Activated CD4-positive, CD25-positive, alpha-beta regulatory T cell treated with anti-CD3 and anti-CD28 coated beads, Interleukin-2, amount 50 U/mL, for 72 hours (primary cell): ENCODE data around the gene PSMG2.
A peak's percentile ranks its signal among the peaks of the same experiment; 100 is the strongest.
"Not testable (repeated sequence)": the region's sequence is repeated elsewhere in the genome, so short reads cannot be mapped to it uniquely, and the experiment has no call there.

Experiments used
- DNase-seq: peaks from one replicate; pipeline ENCODE4 v3.0.0; 2021

Gene PSMG2

DNA sequence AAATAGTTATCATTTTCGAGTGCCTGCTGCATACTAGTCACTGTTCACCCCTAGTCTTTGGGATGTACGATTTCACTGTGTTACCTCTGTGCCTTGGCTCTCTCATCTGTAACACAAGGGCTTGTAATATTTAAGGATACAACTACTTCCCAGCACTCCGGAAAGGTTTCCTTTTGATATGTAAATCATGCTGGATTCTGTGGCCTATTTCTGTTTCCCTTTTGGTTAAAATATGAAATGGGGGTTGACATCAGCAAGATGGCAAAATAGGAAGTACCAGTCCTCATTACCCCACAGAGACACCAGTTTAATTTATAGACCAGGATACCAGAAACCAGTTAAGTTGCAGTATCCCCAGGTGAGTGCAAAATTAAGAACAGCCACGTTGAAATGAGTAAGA, 23.5 kb downstream of the PSMG2 start:
- no peak for DNase-seq

DNA sequence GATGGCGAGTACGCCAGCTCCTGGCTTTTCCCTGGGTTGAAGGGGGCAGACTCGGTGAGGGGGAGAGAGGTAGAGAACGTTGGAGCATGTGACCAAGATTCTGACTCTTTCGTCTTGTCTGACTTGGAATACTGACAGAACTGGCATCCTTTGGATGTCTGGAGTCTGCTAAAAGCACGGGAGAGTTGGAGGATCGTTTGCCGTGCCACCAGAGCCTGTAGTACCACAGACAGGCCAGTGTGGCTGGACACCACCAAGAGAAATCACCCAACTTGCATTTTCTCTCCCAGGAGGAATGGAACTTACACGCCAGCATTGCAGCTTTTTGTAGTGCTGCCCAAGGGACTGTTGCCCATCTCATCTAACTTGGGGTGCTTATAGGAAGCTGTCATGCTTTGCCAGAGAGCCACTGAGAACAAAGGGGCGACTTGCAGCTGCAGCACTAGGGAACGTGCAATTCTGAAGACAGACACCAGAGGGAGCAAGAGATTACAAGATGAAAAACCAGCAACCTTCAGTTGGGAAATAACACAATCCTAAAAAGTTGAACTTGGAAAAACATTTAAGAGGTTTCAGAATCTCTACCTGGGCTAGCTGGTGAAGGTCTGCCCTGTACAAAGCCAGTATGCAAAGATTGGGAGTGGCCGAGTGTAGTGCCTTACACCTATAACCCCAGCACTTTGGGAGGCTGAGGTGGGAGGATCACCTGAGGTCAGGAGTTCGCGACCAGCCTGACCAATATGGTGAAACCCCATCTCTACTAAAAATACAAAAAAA, 24.1 kb downstream of the PSMG2 start:
- DNase-seq: peak; percentile 50

DNA sequence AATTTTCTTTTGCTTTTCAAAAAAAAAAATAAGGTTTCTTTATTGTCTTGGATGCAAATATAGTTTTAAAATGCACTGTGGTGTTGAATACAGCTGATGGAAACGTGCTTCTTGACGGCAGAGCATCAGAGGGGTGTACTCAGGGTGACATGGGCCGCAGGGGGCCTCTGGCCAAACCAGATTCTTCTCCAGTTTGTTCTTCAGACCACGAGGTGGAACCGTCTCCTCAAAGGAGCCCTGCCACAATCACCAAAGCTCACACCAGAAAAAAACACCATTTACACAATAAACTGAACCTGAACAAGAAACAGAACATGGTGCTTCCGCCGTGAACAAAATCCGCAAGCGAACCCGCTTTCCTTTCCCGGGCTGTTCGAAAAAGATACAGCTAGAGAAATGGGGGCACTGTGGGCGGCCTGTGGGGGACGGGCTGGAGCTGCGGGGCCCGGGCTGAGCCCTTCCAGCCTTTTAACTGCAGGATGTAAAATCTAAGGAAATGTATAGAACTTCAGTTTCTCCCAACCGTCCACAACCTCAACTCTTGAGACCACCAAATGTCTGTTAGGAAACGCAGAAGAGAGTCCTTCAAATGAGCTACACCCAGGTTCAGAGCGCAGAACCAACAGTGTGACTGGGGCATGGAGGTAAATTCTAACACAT, 34.5 kb downstream of the PSMG2 start:
- DNase-seq: no peak

DNA sequence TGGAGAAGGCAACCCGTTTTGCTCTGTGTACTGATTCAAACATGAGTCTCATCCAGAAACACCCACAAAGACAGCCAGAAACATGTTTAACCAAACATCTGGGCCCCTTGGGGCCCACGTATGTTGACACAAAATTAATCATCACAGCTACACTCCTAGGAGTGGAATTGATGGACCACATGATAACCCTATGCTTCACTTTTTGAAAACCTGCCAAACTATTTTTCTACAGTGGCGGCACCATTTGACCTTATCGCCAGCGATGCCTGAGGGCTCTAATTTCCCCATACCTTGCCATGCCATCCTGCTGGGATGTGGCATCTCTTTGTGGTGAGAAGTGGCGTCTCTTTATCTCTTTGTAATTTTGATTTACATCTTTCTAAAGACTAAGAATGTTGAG, 38.5 kb downstream of the PSMG2 start:
- no peak for DNase-seq

DNA sequence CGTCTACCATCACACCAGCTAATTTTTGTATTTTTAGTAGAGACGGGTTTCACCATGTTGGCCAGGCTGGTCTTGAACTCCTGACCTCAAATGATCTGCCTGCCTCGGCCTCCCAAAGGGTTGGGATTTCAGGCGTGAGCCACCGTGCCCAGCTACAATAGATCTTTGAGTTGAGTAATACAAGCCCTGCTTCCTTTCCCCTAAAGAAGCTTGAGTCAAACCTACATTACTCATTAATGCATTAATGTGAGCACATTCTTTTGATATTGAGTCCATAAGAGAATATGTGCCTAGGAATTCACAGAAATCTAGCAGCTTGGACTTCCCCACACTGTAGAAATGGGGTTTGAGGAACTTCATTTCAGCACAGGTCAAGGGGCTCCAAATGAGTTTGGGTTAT, 39.6 kb downstream of the PSMG2 start:
- DNase-seq: no peak

DNA sequence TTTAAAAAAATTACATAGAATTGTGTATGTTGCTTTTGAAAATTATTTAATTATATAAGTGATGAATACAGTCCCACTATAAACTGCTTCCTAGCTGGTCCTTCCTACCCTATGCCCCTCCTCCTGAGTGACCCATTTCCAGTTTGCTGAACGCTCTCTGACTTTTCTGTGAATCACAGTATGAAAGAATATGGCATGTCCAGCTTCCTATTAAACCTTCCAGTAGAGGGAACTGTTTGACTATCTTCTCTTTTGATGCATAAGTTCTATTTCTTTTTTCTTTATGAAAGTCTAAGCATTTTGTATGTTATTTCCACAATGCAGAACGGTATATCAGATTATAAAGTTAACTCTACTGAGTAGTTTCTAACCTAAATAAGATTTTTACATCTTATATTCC, 41.3 kb downstream of the PSMG2 start:
- no peak for DNase-seq

DNA sequence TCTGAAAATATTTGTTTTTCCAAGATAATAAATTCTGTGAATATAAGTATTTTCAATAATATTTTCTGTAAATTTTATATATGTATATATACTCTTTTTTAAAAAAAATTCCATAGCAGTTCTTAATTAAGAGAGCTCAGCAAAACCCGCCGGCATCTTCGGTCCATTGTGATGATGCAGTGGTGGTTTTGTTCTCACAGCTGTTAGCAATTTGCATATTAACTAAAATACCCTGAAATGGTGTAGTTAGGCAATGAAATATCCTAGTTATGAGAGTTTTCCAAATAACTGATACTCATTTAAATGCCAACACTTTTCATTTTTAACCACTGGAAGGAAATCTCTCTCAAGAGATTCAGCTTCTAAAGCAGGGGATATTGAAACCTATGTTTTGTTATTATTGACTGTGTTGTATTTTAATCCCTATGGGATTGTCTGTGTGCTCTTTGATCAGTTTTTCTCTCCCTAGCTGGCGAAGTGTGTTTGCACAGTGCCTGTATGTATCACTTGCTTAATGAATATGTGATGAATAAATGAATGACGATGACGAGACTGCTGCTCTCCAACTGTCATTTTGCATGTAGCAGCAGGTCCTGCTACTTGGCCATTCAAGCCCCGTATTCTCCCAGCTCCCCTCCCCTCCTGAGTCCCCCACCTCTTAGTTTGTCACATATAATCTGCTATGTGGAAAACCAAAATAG, 42.4 kb downstream of the PSMG2 start:
- DNase-seq: no peak

DNA sequence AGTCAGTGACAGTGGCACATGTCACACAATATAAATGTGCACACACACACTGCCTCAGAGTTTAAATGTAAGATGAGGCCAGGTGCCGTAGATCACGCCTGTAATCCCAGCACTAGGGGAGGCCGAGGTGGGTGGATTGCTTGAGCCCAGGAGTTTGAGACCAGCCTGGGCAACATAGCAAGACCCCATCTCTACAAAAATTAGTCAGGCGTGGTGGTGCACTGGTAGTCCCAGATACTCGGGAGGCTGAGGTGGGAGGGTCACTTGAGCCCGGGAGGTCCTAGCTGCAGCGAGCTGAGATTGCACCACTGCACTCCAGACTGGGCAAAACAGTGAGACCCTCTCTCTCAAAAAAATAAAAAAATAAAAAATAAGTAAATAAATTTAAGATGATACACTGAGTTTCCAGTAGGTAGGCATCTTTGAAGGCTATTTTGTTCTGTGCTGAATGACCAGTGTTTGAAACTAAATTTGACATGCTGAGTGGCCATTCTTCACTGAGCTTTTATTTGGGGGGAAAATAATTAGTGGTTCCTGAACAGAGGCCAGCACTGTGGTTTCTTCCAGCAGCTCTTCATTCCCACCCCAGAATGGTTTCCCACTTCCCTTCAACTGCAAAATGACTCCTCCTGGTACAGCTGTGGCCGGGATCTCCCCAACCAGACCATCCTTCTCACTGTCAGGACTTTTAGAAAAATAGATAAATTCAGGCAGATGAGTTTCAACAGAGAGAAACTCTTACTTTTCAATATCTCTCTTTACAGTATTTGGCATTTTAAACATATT, 44.9 kb downstream of the PSMG2 start:
- DNase-seq: no peak

DNA sequence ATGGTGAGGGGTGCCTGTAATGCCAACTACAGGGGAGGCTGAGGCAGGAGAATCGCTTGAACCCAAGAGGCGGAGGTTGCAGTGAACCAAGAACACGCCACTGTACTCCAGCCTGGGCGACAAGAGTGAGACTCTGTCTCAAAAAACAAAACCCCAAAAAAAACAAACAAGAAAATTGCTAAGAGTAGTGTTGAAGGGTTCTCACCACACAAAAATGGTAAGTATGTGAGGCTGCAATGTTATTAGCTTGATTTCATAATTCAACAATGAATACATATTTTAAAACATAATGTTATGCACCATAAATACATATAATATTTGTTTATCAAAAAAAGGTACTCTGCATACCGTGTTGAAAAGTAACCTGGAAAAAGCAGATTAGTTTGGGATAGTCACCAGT, 45.8 kb downstream of the PSMG2 start:
- no peak for DNase-seq

DNA sequence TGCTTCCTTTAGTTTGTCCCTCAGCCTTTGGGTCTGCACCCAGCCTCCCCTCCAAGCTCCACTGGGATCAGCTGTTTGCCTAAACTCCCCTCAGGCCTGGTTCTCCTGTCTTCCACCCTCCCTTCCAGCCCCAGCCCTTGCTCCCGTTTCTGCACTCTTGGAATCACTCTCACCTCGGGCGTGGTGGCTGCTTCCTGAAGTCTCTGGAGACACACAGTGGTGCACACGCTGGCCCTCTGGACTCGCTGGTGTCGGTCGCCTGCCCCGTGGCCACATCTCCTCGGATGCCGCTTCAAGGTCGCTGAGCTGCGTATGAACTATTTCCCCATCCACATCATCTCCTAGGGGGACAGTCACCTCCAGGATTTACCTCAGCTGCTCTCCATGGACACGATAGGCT, 46.3 kb downstream of the PSMG2 start:
- no peak for DNase-seq

DNA sequence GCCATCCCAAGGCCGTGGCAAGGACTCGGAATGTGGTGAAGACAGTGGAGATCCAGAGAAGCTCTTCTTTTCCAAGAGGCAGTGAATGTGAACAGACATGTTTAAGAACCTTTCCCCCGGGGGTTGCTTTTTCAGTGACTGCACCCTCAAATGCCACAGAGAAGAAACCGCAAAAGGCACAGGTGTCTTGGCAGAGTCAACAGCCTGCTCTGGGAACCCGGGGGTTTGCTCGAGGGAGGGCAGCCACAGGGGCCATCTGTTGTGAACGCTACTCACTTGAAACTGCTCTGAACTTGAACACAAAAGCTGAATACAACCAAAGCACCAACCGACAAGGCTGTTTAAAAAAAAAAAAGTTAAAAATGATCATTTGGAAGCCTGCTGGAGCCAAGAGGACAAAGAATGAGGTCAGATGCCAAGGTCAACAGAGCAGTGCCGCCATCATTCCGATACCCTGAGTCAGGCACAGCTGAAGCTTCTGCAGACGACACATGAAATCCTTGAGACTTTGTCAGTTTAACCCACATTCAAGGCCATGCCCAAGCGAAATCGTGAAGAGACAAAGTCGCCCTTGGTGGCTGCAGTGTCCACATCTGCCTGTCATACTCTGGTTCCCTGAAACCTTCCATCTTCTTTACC, 47.4 kb downstream of the PSMG2 start:
- no peak for DNase-seq

DNA sequence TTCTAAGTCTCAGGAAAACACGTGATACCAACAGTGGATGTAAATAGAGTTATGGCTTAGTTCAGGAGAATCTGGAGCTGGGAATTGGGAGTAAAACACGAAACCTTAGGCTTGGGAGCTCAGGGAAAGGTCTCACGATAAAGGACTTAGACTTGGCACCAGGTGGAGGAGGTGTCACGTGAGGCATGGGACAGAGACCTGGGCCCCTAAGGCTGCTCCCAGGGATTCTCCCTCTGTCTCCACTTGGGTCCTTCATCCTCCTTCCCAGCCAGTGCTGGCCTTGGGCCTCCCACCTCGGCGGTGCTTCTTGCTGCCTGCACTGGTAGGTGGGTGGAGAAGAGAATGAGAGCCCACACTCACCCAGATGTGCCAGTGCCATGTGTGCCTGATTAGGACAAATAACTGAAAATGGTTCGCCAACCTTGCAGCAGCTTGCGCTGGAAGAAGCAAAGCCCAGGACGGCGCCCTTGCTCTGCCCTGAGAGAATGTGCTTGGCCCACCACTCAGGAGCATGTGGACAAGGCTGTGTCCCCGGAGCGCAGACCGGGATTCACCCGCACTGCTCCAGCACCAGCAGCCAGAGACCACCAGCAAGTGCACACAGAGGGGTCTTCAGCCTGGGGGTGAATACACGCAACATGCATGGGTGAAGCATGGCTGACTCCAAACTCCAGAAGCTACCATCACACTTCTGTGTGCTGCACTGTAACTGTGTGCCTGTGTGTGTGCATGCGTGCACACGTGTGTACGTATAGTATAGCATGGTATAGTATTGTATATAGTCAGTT, 48.1 kb downstream of the PSMG2 start:
- DNase-seq: no peak

DNA sequence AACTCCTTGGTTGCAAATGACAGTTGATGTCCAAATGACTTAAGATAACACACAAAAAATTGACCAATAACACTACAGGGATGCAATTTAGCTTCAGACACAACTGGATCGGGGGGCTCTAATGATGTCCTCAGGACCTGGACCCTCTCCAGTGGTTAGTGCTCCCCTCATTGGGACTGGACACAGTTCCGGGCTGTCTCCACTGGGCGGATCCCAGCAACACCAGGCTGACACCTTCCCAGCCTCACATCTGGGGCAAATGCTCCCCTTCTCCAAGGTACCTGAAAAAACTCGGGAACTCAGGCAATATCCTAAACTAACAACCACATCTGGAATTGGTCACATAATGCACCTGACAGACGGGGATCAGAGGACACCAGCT, 48.7 kb downstream of the PSMG2 start:
- DNase-seq: no peak

DNA sequence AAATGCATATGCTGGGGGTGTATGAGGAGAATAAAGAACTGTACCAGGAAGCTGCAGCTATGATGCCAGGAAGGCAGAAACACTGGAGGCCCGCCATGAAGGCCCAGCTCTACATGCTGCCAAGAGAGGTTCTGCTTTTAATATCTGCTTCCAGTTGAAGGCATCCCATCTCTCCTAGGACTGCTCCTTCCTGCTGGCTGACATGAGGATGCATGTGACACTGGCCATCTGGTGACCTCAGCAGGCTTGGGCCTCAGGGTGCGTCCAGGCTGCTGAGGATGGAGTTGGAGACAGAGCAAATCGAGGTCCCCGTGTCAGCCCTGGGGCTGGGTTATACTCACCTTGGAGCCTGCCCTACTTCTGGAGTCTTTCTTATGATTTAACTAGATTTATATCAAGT, 49.0 kb downstream of the PSMG2 start:
- DNase-seq: no peak

DNA sequence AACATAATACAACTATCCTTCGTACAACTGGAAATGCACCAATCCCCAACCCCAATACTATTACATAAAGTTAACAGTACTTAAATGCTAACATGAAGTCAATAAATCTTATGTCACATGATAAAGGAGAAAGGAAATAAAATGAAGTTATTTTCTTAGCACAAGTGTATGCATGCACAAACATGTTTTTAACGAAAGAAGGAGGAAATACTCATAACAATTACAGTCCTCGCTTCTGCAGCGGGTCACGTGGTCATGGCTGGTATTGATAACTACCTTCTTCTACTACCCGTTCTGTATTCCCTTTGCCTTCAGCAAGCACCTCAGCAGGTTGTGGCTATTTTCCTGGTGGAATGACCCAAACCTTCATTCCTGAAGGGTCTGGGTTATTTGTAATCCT, 51.7 kb downstream of the PSMG2 start:
- DNase-seq: no peak

DNA sequence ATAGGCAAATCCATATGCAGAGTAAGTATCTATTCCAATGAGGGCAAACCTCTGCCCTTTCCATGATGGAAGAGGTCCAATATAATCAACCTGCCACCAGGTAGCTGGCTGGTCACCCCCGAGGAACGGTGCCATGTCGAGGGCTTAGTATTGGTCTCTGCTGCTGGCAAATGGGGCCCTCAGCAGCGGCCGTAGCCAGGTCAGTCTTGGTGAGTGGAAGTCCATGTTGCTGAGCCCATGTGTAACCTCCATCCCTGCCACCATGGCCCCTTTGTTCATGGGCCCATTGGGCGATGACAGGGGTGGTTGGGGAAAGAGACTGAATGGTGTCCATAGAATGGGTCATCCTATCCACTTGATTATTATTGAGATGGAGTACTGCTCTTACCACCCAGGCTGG, 52.8 kb downstream of the PSMG2 start:
- DNase-seq: not testable (repeated sequence)

DNA sequence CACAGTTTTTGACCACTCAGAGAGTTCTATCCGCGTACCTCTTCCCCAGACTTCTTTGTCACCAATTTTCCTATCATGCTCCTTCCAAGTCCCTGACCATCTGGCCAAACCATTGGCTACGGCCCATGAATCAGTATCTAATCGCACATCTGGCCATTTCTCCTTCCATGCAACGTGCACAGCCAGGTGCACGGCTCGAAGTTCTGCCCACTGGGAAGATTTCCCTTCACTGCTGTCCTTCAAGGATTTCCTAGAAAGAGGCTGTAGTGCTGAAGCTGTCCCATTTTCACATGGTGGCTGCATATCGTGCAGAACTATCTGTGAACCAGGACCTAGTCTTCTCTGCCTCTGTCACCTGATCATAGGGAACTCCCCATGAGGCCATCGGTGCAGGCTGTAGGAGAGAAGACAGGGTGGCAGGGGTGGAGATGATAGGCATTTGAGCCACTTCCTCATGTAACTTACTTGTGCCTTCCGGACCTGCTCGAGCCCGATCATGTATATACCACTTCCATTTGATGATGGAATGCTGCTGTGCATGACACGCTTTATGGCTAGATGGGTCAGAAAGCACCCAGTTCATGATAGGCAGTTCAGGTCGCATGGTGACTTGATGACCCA, 53.9 kb downstream of the PSMG2 start:
- not testable (repeated sequence) for DNase-seq

DNA sequence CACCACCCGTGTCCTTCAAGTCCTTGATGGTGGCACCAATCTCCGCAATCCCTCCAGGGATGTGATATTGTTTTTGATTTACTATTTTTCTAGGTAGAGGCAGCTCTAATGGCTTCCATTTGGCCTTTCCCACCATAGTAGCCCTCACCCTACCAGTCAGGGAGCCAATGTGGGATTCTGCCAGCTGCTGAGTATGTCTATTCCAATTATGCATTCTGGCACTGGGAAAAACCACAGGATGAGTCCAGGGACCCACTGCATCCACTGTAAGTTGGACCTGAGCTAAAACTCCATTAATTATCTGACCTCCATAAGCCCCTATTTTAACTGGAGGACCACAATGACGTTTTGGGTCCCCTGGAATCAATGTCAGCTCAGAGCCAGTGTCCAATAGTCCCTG, 55.7 kb downstream of the PSMG2 start:
- not testable (repeated sequence) for DNase-seq

DNA sequence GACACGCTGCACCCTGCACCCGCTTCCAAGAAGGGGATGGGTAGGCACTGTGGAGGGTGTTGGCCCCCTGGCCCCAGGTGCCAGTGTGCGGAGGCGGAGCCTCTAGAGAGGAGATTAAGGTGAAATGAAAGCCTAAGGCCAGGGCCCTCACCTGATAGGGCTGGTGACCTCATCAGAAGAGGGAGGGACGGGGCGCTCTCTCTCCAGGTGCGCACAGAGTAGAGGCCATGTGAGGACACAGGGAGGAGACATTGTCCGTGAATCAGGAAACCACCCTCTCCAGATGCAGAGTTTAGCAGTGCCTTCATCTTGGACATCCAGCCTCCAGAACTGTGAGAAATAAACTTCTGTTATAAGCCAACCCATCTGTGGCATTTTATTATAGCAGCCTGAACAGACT, 62.3 kb downstream of the PSMG2 start:
- no peak for DNase-seq

DNA sequence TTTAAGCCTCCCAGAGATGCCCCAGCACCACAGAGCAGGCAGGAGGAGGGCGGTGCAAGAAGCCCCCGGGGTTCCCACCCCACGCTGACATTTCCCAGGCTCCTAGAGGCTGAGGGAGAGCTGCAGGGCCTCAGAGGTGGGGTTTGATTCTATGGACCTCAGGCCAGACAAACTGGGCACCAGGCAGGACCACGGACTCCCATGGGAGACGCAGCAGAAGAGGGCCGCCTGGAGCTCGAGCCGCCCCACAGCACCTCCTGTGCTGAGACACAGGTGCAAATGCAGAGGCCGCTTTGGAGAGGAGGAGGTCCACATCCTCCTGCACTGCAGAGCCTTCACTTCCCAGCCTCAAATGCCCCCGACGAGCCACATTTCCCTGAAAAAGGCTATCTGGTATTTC, 62.7 kb downstream of the PSMG2 start:
- no peak for DNase-seq

DNA sequence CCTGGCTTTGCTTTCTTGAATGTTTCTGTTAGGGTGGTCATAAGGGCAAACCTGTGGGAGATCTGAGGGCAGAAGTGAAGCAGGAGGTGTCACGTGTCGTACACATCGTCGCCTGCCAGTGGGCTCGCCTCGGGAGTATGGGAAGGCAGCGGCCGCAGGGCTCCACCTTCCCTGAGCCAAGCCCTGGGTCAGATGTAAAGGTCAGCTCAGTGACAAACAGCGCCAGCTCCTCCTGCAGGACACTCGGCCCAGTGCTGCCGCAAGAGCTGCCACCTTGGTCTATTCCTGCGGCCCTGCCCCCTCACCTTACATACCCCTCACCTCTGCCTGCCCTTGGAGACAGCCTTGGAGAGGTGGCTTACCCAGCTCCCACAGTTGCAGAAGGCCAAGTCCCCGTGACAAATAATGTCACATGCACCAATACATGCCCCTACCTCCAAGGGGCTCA, 64.2 kb downstream of the PSMG2 start:
- DNase-seq: no peak
